Measurements from ENCODE around the gene CDH23. TPM values are rescaled to one million over a fixed set of nuclear protein-coding genes. Genes with fewer than 3 reads are reported as not detected.
A peak's percentile ranks its signal among the peaks of the same experiment; 100 is the strongest.

Gene CDH23
- total and polyA plus RNA-seq, 2 of the 8 experiments (the other 6 are each of a cell fraction or from before 2014, with no cell fraction given) = 1.9 to 4.9 TPM

DNA sequence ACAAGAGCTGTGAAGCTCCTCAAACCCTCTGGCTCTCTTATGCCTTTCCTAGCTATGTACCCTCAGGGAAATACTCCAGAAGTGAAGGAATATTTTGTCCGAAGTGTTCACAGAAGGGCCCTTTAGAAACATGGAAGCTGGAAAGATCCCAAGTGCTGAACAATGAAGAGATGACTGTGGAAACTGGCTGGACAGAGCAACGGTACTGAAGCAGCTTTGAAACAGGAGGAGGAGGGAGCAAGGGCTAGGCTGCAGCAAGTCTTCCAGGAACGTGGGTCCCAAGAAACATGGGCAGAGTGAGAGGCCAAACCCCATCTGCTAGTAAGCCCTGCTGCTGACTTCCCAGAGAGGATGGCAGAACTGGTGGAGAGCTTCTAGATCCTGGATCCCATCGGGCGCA is 457.3 kb downstream of the CDH23 start:
- Histone ChIP-seq H3K18ac (ENCODE audit: extremely low read depth, low read length) (no peak overlapping the region), H3K9me3 (ENCODE audit: insufficient read depth in 2 of 2, low read depth in 1 of 2, low read length in 1 of 2) (no peaks in the 10 kb centered on the region), H2AFZ (ENCODE audit: low read length) (no peak overlapping the region), H3K56ac (replicated peaks; ENCODE audit: insufficient read length, low read depth, low read length) (no peak overlapping the region), H3K4ac (replicated peaks; ENCODE audit: insufficient read length, low read depth, low read length) (no peak overlapping the region), H3K27me3 (replicated peaks in 1 of 4; ENCODE audit: control insufficient read depth in 3 of 4, extremely low read depth in 1 of 4, insufficient read depth in 3 of 4, low read length in 3 of 4) (no peaks in the 10 kb centered on the region), H3K79me2 (ENCODE audit: control insufficient read depth in 1 of 2, insufficient read depth in 2 of 2, low read length in 2 of 2) (peaks cover 8 to 16% of the 10 kb centered on the region in 2 experiments), H3K4me3 (ENCODE audit: extremely low read depth in 1 of 4, insufficient read depth in 2 of 4, low read depth in 3 of 4, low read length in 4 of 4) (no peak overlapping the region), H3K4me2 (ENCODE audit: insufficient read depth in 1 of 2, low read depth in 2 of 2, low read length in 2 of 2) (no peak overlapping the region), H4K5ac (ENCODE audit: insufficient read length, low read depth, low read length) (no peak overlapping the region), H4K20me1 (replicated peaks in 1 of 2; ENCODE audit: control insufficient read depth in 1 of 2, insufficient read depth in 2 of 2, low read length in 2 of 2) (no peaks in the 10 kb centered on the region), H2BK5ac (ENCODE audit: low read depth, low read length) (no peak overlapping the region), H3K4me1 (replicated peaks in 1 of 4; ENCODE audit: control insufficient read depth in 3 of 4, insufficient read depth in 4 of 4, low read length in 3 of 4) (peaks cover 0 to 4% (median 0%) of the 10 kb centered on the region in 4 experiments; a peak in 1 of 7 replicates), H4K8ac (ENCODE audit: extremely low read depth, insufficient read depth, low read length) (no peak overlapping the region), H3K14ac (ENCODE audit: insufficient read length) (no peak overlapping the region), H3K27ac (ENCODE audit: low read depth, low read length) (no peak overlapping the region), H2AK5ac (ENCODE audit: low read depth, low read length) (no peak overlapping the region), H2BK20ac (ENCODE audit: low read length) (no peak overlapping the region), H3K79me1 (ENCODE audit: low read depth, low read length) (no peaks in the 10 kb centered on the region), H3K36me3 (ENCODE audit: control insufficient read depth in 2 of 4, insufficient read depth in 4 of 4, low read length in 3 of 4) (no peaks in the 10 kb centered on the region), H2BK15ac (ENCODE audit: low read length) (0 out of 2 replicates have a peak overlapping the region, but pooled peaks have one; percentile 72), H2BK120ac (replicated peaks; ENCODE audit: low read depth, low read length) (no peak overlapping the region), H4K91ac (replicated peaks; ENCODE audit: insufficient read length, low read length) (no peak overlapping the region), H3K23ac (ENCODE audit: insufficient read length) (no peak overlapping the region), H2BK12ac (ENCODE audit: low read depth, low read length) (no peak overlapping the region), H3K23me2 (ENCODE audit: low read depth, low read length) (peaks cover 3% of the 10 kb centered on the region; the same call in 1 of the 2 replicates), H3K9ac (replicated peaks in 1 of 4; ENCODE audit: extremely low read depth in 1 of 4, low read depth in 3 of 4, low read length in 3 of 4) (no peak overlapping the region)
- ChIA-PET POLR2A (ENCODE audit: partially characterized antibody) (no interaction called here), CTCF (ENCODE audit: partially characterized antibody) (interaction anchor here (0.9 to 1.6 kb wide), 3 partner anchors 14 to 43 kb away, joined by 3 to 6 read pairs (median 5); no protein-coding TSS in a partner anchor)
- FAIRE-seq (no peak), DNase-seq (ENCODE audit: low read depth in 1 of 2, low spot score in 2 of 2) (no peak)
- WGBS, 2 experiments (ENCODE audit: extremely low coverage in 1 of 2, insufficient coverage in 1 of 2, insufficient read length in 1 of 2, insufficient replicate concordance in 2 of 2, low coverage in 1 of 2, low lambda C conversion rate in 2 of 2, missing lambda C conversion rate in 1 of 2) = 84% methylated on average over 5 of the region's 5 CpGs; no CpG with 5 or more reads in 1 of the 2 experiments
- TF ChIP-seq, protein P1, sequence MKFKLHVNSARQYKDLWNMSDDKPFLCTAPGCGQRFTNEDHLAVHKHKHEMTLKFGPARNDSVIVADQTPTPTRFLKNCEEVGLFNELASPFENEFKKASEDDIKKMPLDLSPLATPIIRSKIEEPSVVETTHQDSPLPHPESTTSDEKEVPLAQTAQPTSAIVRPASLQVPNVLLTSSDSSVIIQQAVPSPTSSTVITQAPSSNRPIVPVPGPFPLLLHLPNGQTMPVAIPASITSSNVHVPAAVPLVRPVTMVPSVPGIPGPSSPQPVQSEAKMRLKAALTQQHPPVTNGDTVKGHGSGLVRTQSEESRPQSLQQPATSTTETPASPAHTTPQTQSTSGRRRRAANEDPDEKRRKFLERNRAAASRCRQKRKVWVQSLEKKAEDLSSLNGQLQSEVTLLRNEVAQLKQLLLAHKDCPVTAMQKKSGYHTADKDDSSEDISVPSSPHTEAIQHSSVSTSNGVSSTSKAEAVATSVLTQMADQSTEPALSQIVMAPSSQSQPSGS (IDR thresholded peaks at IDR 0.05; ENCODE audit: low read length) = no peak
- TF ChIP-seq PHF8 (conservative IDR thresholded peaks at IDR 0.05; ENCODE audit: low read depth, low read length) = no peak
- no peak for TF ChIP-seq CEBPB (IDR thresholded peaks at IDR 0.05; ENCODE audit: low read depth, low read length)
- no peak for TF ChIP-seq E2F6 (IDR thresholded peaks at IDR 0.05)
- TF ChIP-seq CHD2 (IDR thresholded peaks at IDR 0.05; ENCODE audit: low read length) = no peak
